Stimulated activated CD4-positive, alpha-beta T cell treated with anti-CD3 and anti-CD28 coated beads, Interleukin-1b, Interleukin-23, amount 100 ng/mL, for 24 hours (primary cell): ENCODE results near the gene PITRM1.
"Not testable (repeated sequence)": the region's sequence is repeated elsewhere in the genome, so short reads cannot be mapped to it uniquely, and the experiment has no call there.

Source experiments
- DNase-seq, 4 experiments: peaks; one replicate each; pipeline ENCODE4 v3.0.0-alpha.2; 2020; ENCODE audit warnings: low read depth in 4 of 4, low spot score in 1 of 4

The PITRM1 gene

GRCh38 chr10:3123571-3124411 is 48.8 kb downstream of the PITRM1 start:
- DNase-seq: no peak

GRCh38 chr10:3122486-3123205 is 49.9 kb downstream of the PITRM1 start:
- DNase-seq: no peak

GRCh38 chr10:3122034-3122433 is 50.5 kb downstream of the PITRM1 start:
- no peak for DNase-seq

GRCh38 chr10:3119796-3120459 is 52.7 kb downstream of the PITRM1 start:
- no peak for DNase-seq

- no peak for DNase-seq
Measured at GRCh38 chr10:3118641-3119091, 53.9 kb downstream of the PITRM1 start.

GRCh38 chr10:3117486-3117885 is 55.1 kb downstream of the PITRM1 start:
- DNase-seq: no peak

- no peak for DNase-seq
Measured at GRCh38 chr10:3116508-3117100, 56.0 kb downstream of the PITRM1 start.

- DNase-seq: no peak
Measured at GRCh38 chr10:3115685-3116084, 56.9 kb downstream of the PITRM1 start.

- DNase-seq: no peak
Measured at GRCh38 chr10:3113343-3113720, 59.2 kb downstream of the PITRM1 start.

- DNase-seq: no peak
Measured at GRCh38 chr10:3111621-3112163, 60.9 kb downstream of the PITRM1 start.

- DNase-seq: no peak
Measured at GRCh38 chr10:3110782-3111620, 61.6 kb downstream of the PITRM1 start.

GRCh38 chr10:3109633-3110032 is 62.9 kb downstream of the PITRM1 start:
- DNase-seq: no peak

- DNase-seq: no peak
Measured at GRCh38 chr10:3109196-3109595, 63.4 kb downstream of the PITRM1 start.

- no peak for DNase-seq
Measured at GRCh38 chr10:3108575-3109105, 63.9 kb downstream of the PITRM1 start.

- no peak for DNase-seq
Measured at GRCh38 chr10:3108033-3108432, 64.5 kb downstream of the PITRM1 start.

GRCh38 chr10:3107426-3107961 is 65.1 kb downstream of the PITRM1 start:
- DNase-seq: no peak

GRCh38 chr10:3106928-3107425 is 65.6 kb downstream of the PITRM1 start:
- no peak for DNase-seq

- not testable (repeated sequence) for DNase-seq
Measured at GRCh38 chr10:3106328-3106727, 66.3 kb downstream of the PITRM1 start.

- no peak for DNase-seq
Measured at GRCh38 chr10:3105905-3106304, 66.7 kb downstream of the PITRM1 start.

GRCh38 chr10:3105166-3105565 is 67.4 kb downstream of the PITRM1 start:
- DNase-seq: no peak
